ENCODE results near the gene WDR86. TPM values are rescaled to one million over a fixed set of nuclear protein-coding genes. Genes with fewer than 3 reads are reported as not detected.

Gene WDR86
- total and polyA plus RNA-seq, 2 of the 4 experiments (the other 2 are of a cell fraction) = not detected

DNA sequence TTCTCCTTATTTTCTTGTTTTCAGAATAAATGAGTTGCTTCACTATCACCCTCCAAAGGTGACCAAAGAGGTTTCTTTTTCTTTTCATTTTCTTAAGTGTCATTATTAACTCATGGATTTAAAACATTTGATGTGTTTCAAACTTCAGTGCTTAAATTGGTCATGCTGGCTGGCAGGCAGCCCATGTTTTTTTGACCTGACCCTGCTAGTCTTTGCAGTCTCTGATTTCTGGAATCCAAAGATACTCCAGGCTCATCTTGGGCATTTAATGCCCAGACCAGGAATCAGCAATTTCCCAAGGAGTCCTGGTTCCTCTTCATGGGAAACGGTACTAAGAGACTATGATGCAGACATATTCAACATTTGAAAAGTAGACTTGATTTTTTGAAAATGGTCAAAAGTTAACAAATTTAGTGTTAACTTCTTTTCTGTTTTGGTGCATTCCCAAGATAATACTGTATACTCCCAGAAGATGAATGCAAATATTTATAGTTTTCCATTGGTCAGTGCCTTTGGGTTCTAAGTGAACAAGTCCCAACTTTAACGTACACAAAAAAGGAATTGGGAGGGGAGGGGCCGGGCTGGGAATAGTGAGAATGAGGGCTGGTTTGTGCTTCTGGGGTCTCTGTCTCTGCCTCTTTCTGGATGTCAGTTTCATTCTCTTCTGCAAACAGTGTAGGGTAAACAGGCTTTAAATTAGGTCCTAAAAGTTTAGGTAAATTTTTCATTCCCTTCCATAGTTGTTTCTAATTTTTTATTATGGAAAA is 48.5 kb downstream of the WDR86 start:
- in situ Hi-C loops (cut with MboI; ENCODE audit: low sequenced_read_pairs) (loop anchor here (25.0 kb wide), 1 partner anchor 401 kb away; no protein-coding TSS in a partner anchor), intact Hi-C loops (cut with micrococcal nuclease) (no loop called here), dilution Hi-C loops (cut with HindIII; ENCODE audit: low sequenced_read_pairs, unreplicated experiment) (no loop called here)
- ChIA-PET CTCF (no interaction called here), POLR2A (ENCODE audit: unreplicated experiment) (no interaction called here)
- H2BK120ac ChIP-seq (ENCODE audit: low read depth, low read length) = no peak overlapping the region
- TF ChIP-seq CEBPB (IDR thresholded peaks at IDR 0.05; ENCODE audit: low read depth, low read length) = no peak
- H3K4me1 ChIP-seq (ENCODE audit: control insufficient read depth, insufficient read depth, low read length) = peaks cover 12% of the 10 kb centered on the region
- ATAC-seq (ENCODE audit: low read depth) (peak; percentile 69), DNase-seq (peak; percentile 49)
- WGBS, 2 experiments (ENCODE audit: extremely low coverage in 2 of 2, insufficient read length in 1 of 2) = no CpG with 5 or more reads among the region's 3 CpGs
- H4K91ac ChIP-seq (ENCODE audit: insufficient read depth, low read depth, low read length) = no peak overlapping the region
- no peak overlapping the region for H2BK15ac ChIP-seq (ENCODE audit: low read depth, low read length)
- H3K9ac ChIP-seq (ENCODE audit: low read depth, low read length) = no peak overlapping the region
- peak overlapping the region; percentile 60 for H3K4me2 ChIP-seq (ENCODE audit: low read depth, low read length)
- H4K8ac ChIP-seq (ENCODE audit: low read depth in 2 of 2, low read length in 2 of 2) = no peak overlapping the region
- H3K9me3 ChIP-seq (ENCODE audit: control insufficient read depth, insufficient read depth, low read length) = no peaks in the 10 kb centered on the region
- no peak overlapping the region for H2AFZ ChIP-seq (replicated peaks; ENCODE audit: low read length, poor library complexity)
- no peaks in the 10 kb centered on the region for H3K27me3 ChIP-seq (ENCODE audit: control insufficient read depth, insufficient read depth, low read length)
- H2BK5ac ChIP-seq (ENCODE audit: low read depth, low read length, poor library complexity, severe bottlenecking) = no peak overlapping the region
- no TSS peak for BruUV-seq (replicated peaks)
- no peak overlapping the region for H2AK5ac ChIP-seq (ENCODE audit: low read depth, low read length)
- no peak overlapping the region for H2BK20ac ChIP-seq (ENCODE audit: low read depth, low read length)
- no peak overlapping the region for H3K18ac ChIP-seq (ENCODE audit: low read depth, low read length)
- no peak overlapping the region for H3K23ac ChIP-seq (ENCODE audit: low read depth, low read length)
- H3K9me1 ChIP-seq (ENCODE audit: insufficient read depth, low read length) = peaks cover 5% of the 10 kb centered on the region
- no peak overlapping the region for H2AK9ac ChIP-seq (replicated peaks; ENCODE audit: low read depth, low read length, poor library complexity)
- peaks cover 2% of the 10 kb centered on the region; the same call in 1 of the 2 replicates for H4K20me1 ChIP-seq (ENCODE audit: insufficient read depth, low read length)
- no peak overlapping the region for H3K4me3 ChIP-seq (ENCODE audit: insufficient read depth, low read depth, low read length)
- H3K27ac ChIP-seq (ENCODE audit: insufficient read depth, low read length) = peak overlapping the region; percentile 38; the same call in 1 of the 2 replicates
- H3K36me3 ChIP-seq (ENCODE audit: control insufficient read depth, insufficient read depth, low read length) = peaks cover 16% of the 10 kb centered on the region
- H4K5ac ChIP-seq (ENCODE audit: low read depth, low read length) = no peak overlapping the region
- peaks cover 0 to 3% of the 10 kb centered on the region in 2 experiments; a peak in 1 of 4 replicates for H3K79me1 ChIP-seq (ENCODE audit: low read depth in 1 of 2, low read length in 2 of 2)
- no peak overlapping the region for H3K14ac ChIP-seq (replicated peaks; ENCODE audit: low read depth, low read length)
- no peak overlapping the region for H3K56ac ChIP-seq (ENCODE audit: extremely low read depth, insufficient read depth, low read length)
- no peak overlapping the region for H3K4ac ChIP-seq (ENCODE audit: low read depth, low read length)
